Prostate gland (tissue), 2 donors: Measurements from ENCODE around the gene DIS3L2. TPM values are rescaled to one million over a fixed set of nuclear protein-coding genes. Genes with fewer than 3 reads are reported as not detected.
A peak's percentile ranks its signal among the peaks of the same experiment; 100 is the strongest.

Experiments
- DNase-seq: peaks from one replicate; pipeline ENCODE4 v3.0.0-alpha.2; 2019; ENCODE audit warnings: low spot score
- H3K27ac ChIP-seq, 2 donors: fragments of 200-600 bp; sonication (generic); 2 replicates each; pipeline ENCODE4 v1.5.1; 2017 to 2019
- H3K27me3 ChIP-seq: fragments of 200-600 bp; sonication (generic); replicated peaks from 2 replicates; pipeline ENCODE4 v1.5.1; 2019; ENCODE audit not compliant: insufficient read depth
- H3K36me3 ChIP-seq, 2 donors: fragments of 200-600 bp; sonication (generic); 1 replicate in 1 of 2; 2 replicates in 1 of 2; pipeline versions ENCODE4 v1.5.1 to v1.8.1; 2017 to 2019
- H3K4me1 ChIP-seq: fragments of 200-600 bp; sonication (generic); replicated peaks from 2 replicates; pipeline ENCODE4 v1.5.1; 2019
- H3K4me3 ChIP-seq, 2 donors: fragments of 200-600 bp; sonication (generic); 2 replicates each; pipeline ENCODE4 v1.5.1; 2017 to 2019
- H3K9me3 ChIP-seq: fragments of 200-600 bp; sonication (generic); 2 replicates; pipeline ENCODE4 v1.5.1; 2017
- CTCF ChIP-seq, 4 experiments: fragments of 200-600 bp in 2 of 4; fragments of 450-650 bp in 2 of 4; sonication (generic) in 2 of 4; IDR thresholded peaks; 1 replicate in 3 of 4; 2 replicates in 1 of 4; pipeline ENCODE4 v1.5.1; 2016 to 2019; ENCODE audit warnings: antibody characterized with exemption in 4 of 4, mild to moderate bottlenecking in 2 of 4, moderate library complexity in 2 of 4
- POLR2A ChIP-seq: fragments of 450-650 bp; IDR thresholded peaks from one replicate; pipeline ENCODE4 v1.6.1; 2016; ENCODE audit warnings: antibody characterized with exemption, mild to moderate bottlenecking
- POLR2AphosphoS5 ChIP-seq: sonication (generic); formaldehyde crosslinking; IDR thresholded peaks from one replicate; pipeline ENCODE4 v1.6.1; 2017; ENCODE audit warnings: antibody characterized with exemption
- WGBS: methylation state at CpG from one replicate; pipeline ENCODE4 v1.1.5; 2018; 5-methylcytosine and 5-hydroxymethylcytosine counted together
- intact Hi-C: fragments of 100-400 bp; cut with DNase I; formaldehyde crosslinking; loops from one replicate; pipeline ENCODE4 v1.14.2; 2022
- total RNA-seq, 2 donors: library from RNA; depleted of rRNA; stranded (reverse); fragments of >200 nt; gene quantifications; one replicate each; pipeline ENCODE4 v1.1.0, GENCODE V29; 2016

Gene DIS3L2
- total RNA-seq, 2 donors from 2014 or later = 30.1 to 71.3 TPM

- H3K27ac ChIP-seq = no peak overlapping the region
- H3K27me3 ChIP-seq = no peaks in the 10 kb centered on the region
Measured at GRCh38 chr2:232013701-232014353, 52.3 kb downstream of the DIS3L2 start.

GRCh38 chr2:232014681-232015080 lies 53.2 kb downstream of the DIS3L2 start:
- Histone ChIP-seq H3K36me3 (no peaks in the 10 kb centered on the region), H3K27me3 (no peaks in the 10 kb centered on the region), H3K27ac (no peak overlapping the region), H3K9me3 (no peaks in the 10 kb centered on the region), H3K4me1 (no peaks in the 10 kb centered on the region), H3K4me3 (no peak overlapping the region)
- WGBS = 97% methylated on average over 4 of the region's 4 CpGs
- TF ChIP-seq POLR2AphosphoS5 = no peak
- TF ChIP-seq CTCF (IDR thresholded peaks at IDR 0.05) = no peak
- no peak for TF ChIP-seq POLR2A
- DNase-seq = no peak
- intact Hi-C loops = no loop called here

More at GRCh38 chr2:232013701-232014353, 52.3 kb downstream of the DIS3L2 start:
- H3K9me3 ChIP-seq = no peaks in the 10 kb centered on the region
- intact Hi-C loops = no loop called here
- no peaks in the 10 kb centered on the region for H3K36me3 ChIP-seq
- TF ChIP-seq POLR2A (no peak), CTCF (IDR thresholded peaks at IDR 0.05) (no peak), POLR2AphosphoS5 (no peak)
- DNase-seq = peak; percentile 10
- no peaks in the 10 kb centered on the region for H3K4me1 ChIP-seq
- H3K4me3 ChIP-seq = no peak overlapping the region
- WGBS = 27% methylated on average over 3 of the region's 3 CpGs

- Histone ChIP-seq H3K36me3 (no peaks in the 10 kb centered on the region), H3K4me3 (no peak overlapping the region), H3K27ac (no peak overlapping the region), H3K27me3 (no peaks in the 10 kb centered on the region), H3K4me1 (no peaks in the 10 kb centered on the region), H3K9me3 (no peaks in the 10 kb centered on the region)
- WGBS = 75% methylated on average over 4 of the region's 4 CpGs
- DNase-seq = no peak
- intact Hi-C loops = no loop called here
- TF ChIP-seq POLR2A (no peak), POLR2AphosphoS5 (no peak), CTCF (IDR thresholded peaks at IDR 0.05) (no peak)
Measured at GRCh38 chr2:232018181-232018580, 56.7 kb downstream of the DIS3L2 start.

GRCh38 chr2:232022718-232023117 lies 61.2 kb downstream of the DIS3L2 start:
- no peaks in the 10 kb centered on the region for H3K36me3 ChIP-seq

More at GRCh38 chr2:232022718-232023117, 61.2 kb downstream of the DIS3L2 start:
- H3K27ac ChIP-seq = no peak overlapping the region
- DNase-seq = no peak
- no peak overlapping the region for H3K4me3 ChIP-seq
- TF ChIP-seq CTCF (IDR thresholded peaks at IDR 0.05) (no peak), POLR2AphosphoS5 (no peak), POLR2A (no peak)
- intact Hi-C loops = no loop called here
- no peaks in the 10 kb centered on the region for H3K9me3 ChIP-seq
- WGBS = 83% methylated on average over 3 of the region's 3 CpGs
- H3K27me3 ChIP-seq = no peaks in the 10 kb centered on the region
- H3K4me1 ChIP-seq = no peaks in the 10 kb centered on the region
